Thymus (tissue), 11 donors: Measurements from ENCODE around the gene PHTF2. TPM values are rescaled to one million over a fixed set of nuclear protein-coding genes. Genes with fewer than 3 reads are reported as not detected.

Experiments
- DNase-seq, 9 donors: peaks; one replicate each; pipeline ENCODE4 v3.0.0-alpha.2; 2013; ENCODE audit warnings: low spot score in 9 of 9, low read depth in 6 of 9, missing footprints in 1 of 9
- H3K27ac ChIP-seq, 2 donors: one replicate each; pipeline ENCODE4 v1.5.1; 2013; ENCODE audit warnings: control low read depth in 1 of 2, low read depth in 1 of 2, low read length in 1 of 2, mild to moderate bottlenecking in 1 of 2, moderate library complexity in 1 of 2
- H3K27me3 ChIP-seq, 2 donors: one replicate each; pipeline ENCODE4 v1.5.1; 2013; ENCODE audit warnings: low read length in 1 of 2; ENCODE audit not compliant: control insufficient read depth in 2 of 2, insufficient read depth in 1 of 2
- H3K36me3 ChIP-seq, 2 donors: one replicate each; pipeline ENCODE4 v1.5.1; 2013; ENCODE audit warnings: low read length in 1 of 2, mild to moderate bottlenecking in 1 of 2, moderate library complexity in 1 of 2; ENCODE audit not compliant: control insufficient read depth in 2 of 2, insufficient read depth in 2 of 2
- H3K4me1 ChIP-seq, 2 donors: one replicate each; pipeline ENCODE4 v1.5.1; 2013; ENCODE audit warnings: low read length in 2 of 2; ENCODE audit not compliant: control insufficient read depth in 2 of 2, insufficient read depth in 2 of 2
- H3K4me3 ChIP-seq, 2 donors: one replicate each; pipeline ENCODE4 v1.5.1; 2013; ENCODE audit warnings: low read length in 2 of 2, control low read depth in 1 of 2, mild to moderate bottlenecking in 1 of 2
- H3K9me3 ChIP-seq, 2 donors: one replicate each; pipeline ENCODE4 v1.5.1; 2013; ENCODE audit warnings: low read length in 1 of 2, mild to moderate bottlenecking in 1 of 2; ENCODE audit not compliant: control insufficient read depth in 2 of 2, insufficient read depth in 1 of 2
- WGBS: extraction: QIAGEN DNeasy Blood & Tissue Kit; methylation state at CpG from one replicate; pipeline ENCODE4 v1.1.7; 2013; 5-methylcytosine and 5-hydroxymethylcytosine counted together
- polyA plus RNA-seq: library from polyadenylated mRNA; stranded (reverse); fragments of 200-250 nt; gene quantifications from one replicate; pipeline ENCODE4 v1.2.3, GENCODE V29; 2013
- total RNA-seq: library from RNA; stranded (reverse); fragments of 120-200 nt; gene quantifications from one replicate; pipeline ENCODE4 v1.2.4, GENCODE V29; 2013
- donor health status: healthy.

The PHTF2 gene
- total and polyA plus RNA-seq, 2 donors, result 10.9 to 14.1 TPM

GRCh38 chr7:77933394-77933793, 134.8 kb downstream of the PHTF2 start:
- H3K9me3 ChIP-seq, result no peaks in the 10 kb centered on the region
- no peak for DNase-seq
- H3K4me1 ChIP-seq, result no peaks in the 10 kb centered on the region
- H3K27ac ChIP-seq, result no peak overlapping the region
- H3K36me3 ChIP-seq, result no peaks in the 10 kb centered on the region
- H3K4me3 ChIP-seq, result no peak overlapping the region
- H3K27me3 ChIP-seq, result no peaks in the 10 kb centered on the region
- 93% methylated on average over 3 of the region's 3 CpGs for WGBS

GRCh38 chr7:77935652-77936348, 137.2 kb downstream of the PHTF2 start:
- no peaks in the 10 kb centered on the region for H3K4me1 ChIP-seq
- no peaks in the 10 kb centered on the region for H3K9me3 ChIP-seq
- 23% methylated on average over 1 of the region's 1 CpG for whole genome bisulfite sequencing
- peak in 1 of 9 donors; percentile 20 for DNase-seq
- H3K27ac ChIP-seq, result no peak overlapping the region
- no peaks in the 10 kb centered on the region for H3K36me3 ChIP-seq
- no peaks in the 10 kb centered on the region for H3K27me3 ChIP-seq
- no peak overlapping the region for H3K4me3 ChIP-seq

GRCh38 chr7:77940647-77941046, 142.1 kb downstream of the PHTF2 start:
- Histone ChIP-seq H3K9me3 (no peaks in the 10 kb centered on the region), H3K4me1 (peaks cover 0 to 5% of the 10 kb centered on the region in 2 donors), H3K4me3 (no peak overlapping the region), H3K27me3 (no peaks in the 10 kb centered on the region), H3K27ac (no peak overlapping the region), H3K36me3 (no peaks in the 10 kb centered on the region)
- DNase-seq, result peak in 2 of 9 donors; percentile 10 to 24

GRCh38 chr7:77942431-77942830, 143.9 kb downstream of the PHTF2 start:
- H3K36me3 ChIP-seq, result no peaks in the 10 kb centered on the region
- H3K4me3 ChIP-seq, result no peak overlapping the region
- no peaks in the 10 kb centered on the region for H3K27me3 ChIP-seq
- no peak overlapping the region for H3K27ac ChIP-seq
- WGBS, result 97% methylated on average over 4 of the region's 4 CpGs
- no peak for DNase-seq
- peaks cover 0 to 5% of the 10 kb centered on the region in 2 donors for H3K4me1 ChIP-seq
- no peaks in the 10 kb centered on the region for H3K9me3 ChIP-seq

GRCh38 chr7:77944183-77945182, 145.9 kb downstream of the PHTF2 start:
- Histone ChIP-seq H3K4me1 (peaks cover 0 to 5% of the 10 kb centered on the region in 2 donors), H3K36me3 (no peaks in the 10 kb centered on the region), H3K4me3 (no peak overlapping the region), H3K9me3 (no peaks in the 10 kb centered on the region), H3K27ac (no peak overlapping the region), H3K27me3 (no peaks in the 10 kb centered on the region)
- WGBS, result 91% methylated on average over 9 of the region's 9 CpGs
- peak in 5 of 9 donors; percentile 3 to 47 (median 17) for DNase-seq

- WGBS, result 98% methylated on average over 5 of the region's 5 CpGs
- no peaks in the 10 kb centered on the region for H3K4me1 ChIP-seq
These were observed 152.0 kb downstream of the PHTF2 start for GRCh38 chr7:77950548-77950947.

GRCh38 chr7:77954773-77955555, 156.4 kb downstream of the PHTF2 start:
- DNase-seq, result no peak
- Histone ChIP-seq H3K27me3 (no peaks in the 10 kb centered on the region), H3K36me3 (peaks cover 0 to 6% of the 10 kb centered on the region in 2 donors), H3K4me3 (no peak overlapping the region), H3K4me1 (no peaks in the 10 kb centered on the region), H3K9me3 (no peaks in the 10 kb centered on the region), H3K27ac (no peak overlapping the region)
- WGBS, result 96% methylated on average over 3 of the region's 3 CpGs

More at GRCh38 chr7:77950548-77950947, 152.0 kb downstream of the PHTF2 start:
- Histone ChIP-seq H3K9me3 (no peaks in the 10 kb centered on the region), H3K36me3 (peaks cover 0 to 6% of the 10 kb centered on the region in 2 donors), H3K4me3 (no peak overlapping the region), H3K27ac (no peak overlapping the region), H3K27me3 (no peaks in the 10 kb centered on the region)
- no peak for DNase-seq

- DNase-seq, result no peak
- no peaks in the 10 kb centered on the region for H3K27me3 ChIP-seq
- 100% methylated on average over 2 of the region's 2 CpGs for WGBS
- no peak overlapping the region for H3K27ac ChIP-seq
- H3K9me3 ChIP-seq, result no peaks in the 10 kb centered on the region
- H3K4me3 ChIP-seq, result no peak overlapping the region
- H3K4me1 ChIP-seq, result no peaks in the 10 kb centered on the region
- peaks cover 0 to 6% of the 10 kb centered on the region in 2 donors for H3K36me3 ChIP-seq
These were observed 159.9 kb downstream of the PHTF2 start for GRCh38 chr7:77958436-77958835.
